GM13977 (cell line): ENCODE results near the gene KPNA6.
"Not testable (repeated sequence)": the region's sequence is repeated elsewhere in the genome, so short reads cannot be mapped to it uniquely, and the experiment has no call there.

Experiments
- DNase-seq: peaks from one replicate; pipeline ENCODE4 v3.0.0; 2012; ENCODE audit warnings: low spot score
- in situ Hi-C: fragments of 300-500 bp; cut with MboI; formaldehyde crosslinking; loops from one replicate; pipeline ENCODE4 v1.12.0; 2022; ENCODE audit warnings: low sequenced_read_pairs, low pct_unique_long_range_greater_than_20kb, mixed read lengths, inconsistent platforms; ENCODE audit not compliant: unreplicated experiment
- TF ChIP-seq, protein P1 (sequence below): IDR thresholded peaks from 2 replicates; pipeline ENCODE4 v1.5.1; 2012; ENCODE audit warnings: mild to moderate bottlenecking, control low read depth; ENCODE audit not compliant: insufficient read depth; ENCODE audit errors: extremely low read depth, missing control alignments

KPNA6 gene

DNA sequence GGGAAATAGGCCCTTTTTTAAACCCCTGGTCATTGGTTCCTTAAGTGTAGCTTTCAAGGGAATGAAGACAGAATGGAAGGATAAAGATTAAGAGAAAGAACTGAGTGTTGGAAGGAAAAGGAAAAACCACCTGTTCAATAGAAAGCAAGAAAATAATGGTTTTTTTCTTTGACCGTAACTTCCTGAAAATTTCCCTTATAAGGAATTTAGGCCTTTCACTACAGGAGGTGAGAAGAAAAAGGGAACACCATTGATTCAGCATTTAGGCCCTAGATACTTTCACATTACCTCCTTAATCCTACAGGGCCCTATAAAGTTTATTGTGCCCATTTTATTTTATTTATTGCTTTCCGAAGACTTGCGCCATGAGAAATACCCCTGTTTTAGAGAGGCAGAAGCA is 18.9 kb downstream of the KPNA6 start:
- TF ChIP-seq, protein P1, sequence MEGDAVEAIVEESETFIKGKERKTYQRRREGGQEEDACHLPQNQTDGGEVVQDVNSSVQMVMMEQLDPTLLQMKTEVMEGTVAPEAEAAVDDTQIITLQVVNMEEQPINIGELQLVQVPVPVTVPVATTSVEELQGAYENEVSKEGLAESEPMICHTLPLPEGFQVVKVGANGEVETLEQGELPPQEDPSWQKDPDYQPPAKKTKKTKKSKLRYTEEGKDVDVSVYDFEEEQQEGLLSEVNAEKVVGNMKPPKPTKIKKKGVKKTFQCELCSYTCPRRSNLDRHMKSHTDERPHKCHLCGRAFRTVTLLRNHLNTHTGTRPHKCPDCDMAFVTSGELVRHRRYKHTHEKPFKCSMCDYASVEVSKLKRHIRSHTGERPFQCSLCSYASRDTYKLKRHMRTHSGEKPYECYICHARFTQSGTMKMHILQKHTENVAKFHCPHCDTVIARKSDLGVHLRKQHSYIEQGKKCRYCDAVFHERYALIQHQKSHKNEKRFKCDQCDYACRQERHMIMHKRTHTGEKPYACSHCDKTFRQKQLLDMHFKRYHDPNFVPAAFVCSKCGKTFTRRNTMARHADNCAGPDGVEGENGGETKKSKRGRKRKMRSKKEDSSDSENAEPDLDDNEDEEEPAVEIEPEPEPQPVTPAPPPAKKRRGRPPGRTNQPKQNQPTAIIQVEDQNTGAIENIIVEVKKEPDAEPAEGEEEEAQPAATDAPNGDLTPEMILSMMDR, result no peak
- DNase-seq, result no peak
- in situ Hi-C loops, result no loop called here

DNA sequence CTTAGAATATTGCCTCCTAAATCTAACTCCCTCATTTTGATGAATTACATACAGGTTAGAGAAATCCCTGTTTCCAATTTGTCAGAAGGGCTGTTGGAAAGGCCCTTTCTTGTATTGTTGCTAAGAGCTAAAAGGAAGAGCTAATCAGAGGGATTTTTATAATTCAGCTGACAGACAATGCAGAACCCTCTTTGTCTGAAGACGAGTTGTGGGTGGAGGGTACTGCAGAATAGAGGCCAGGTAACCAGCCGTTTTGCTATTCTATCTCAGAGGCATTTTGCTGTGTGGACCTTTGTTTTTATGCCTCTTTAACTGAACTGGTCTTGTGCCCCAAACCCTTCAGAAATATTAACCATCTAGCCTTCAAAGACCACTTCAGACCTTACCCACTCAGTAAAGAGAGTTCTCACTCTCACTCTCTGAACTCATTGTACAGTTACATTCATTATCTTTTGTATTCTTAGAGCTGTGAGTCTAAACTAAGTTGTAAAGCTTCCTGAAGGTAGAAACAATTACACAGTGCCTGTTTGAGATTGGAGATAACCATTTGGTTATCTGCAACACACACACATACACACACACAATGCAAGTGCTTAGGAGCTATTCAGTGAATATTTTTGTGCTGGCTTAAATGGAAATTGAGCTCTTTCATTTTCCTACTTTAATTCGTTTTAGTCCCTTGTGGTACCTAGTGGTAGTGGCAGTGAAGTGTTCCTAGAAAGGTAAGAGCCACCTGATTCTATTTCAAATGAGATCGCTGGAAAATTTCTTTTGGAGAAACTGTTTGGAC is 19.7 kb downstream of the KPNA6 start:
- DNase-seq, result no peak
- in situ Hi-C loops, result no loop called here
- TF ChIP-seq, protein P1, result no peak

DNA sequence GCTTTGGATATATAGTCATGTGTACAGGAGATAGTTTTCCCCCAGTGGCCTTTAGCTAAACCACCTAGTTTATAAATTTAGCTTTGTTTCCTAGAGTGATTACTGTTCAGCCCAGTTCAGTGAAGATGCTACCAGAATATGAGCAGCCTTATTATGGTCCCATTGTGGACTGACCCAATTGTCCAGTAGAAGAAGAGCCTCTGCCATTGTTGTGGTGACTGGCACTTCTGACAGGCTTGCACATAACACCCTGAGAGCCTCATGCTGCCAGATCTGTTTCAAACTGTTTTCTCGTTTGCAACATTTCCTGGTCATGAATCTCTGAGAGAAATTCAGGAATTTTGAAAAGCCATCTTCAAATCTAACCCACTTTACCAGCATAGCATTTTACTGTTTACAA is 20.6 kb downstream of the KPNA6 start:
- DNase-seq, result no peak
- in situ Hi-C loops, result no loop called here
- TF ChIP-seq, protein P1, result no peak

DNA sequence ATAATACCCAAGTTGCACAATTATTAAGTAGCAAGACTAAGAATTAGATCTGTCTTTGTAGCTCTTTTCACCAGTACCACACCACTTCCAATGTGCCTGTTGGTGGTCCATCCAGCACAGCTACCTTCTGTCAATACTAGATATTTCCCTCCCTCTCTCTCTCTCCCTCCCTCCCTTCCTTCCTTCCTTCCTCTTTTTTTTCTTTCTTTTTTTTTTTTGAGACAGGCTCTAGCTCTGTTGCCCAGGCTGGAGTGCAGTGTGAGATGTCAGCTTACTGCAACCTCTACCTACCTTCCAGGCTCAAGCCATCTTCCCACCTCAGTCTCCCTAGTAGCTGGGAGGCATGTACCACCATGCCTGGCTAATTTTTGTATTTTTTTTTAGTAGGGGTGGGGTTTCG is 21.1 kb downstream of the KPNA6 start:
- DNase-seq, result no peak
- in situ Hi-C loops, result no loop called here
- TF ChIP-seq, protein P1, result no peak

DNA sequence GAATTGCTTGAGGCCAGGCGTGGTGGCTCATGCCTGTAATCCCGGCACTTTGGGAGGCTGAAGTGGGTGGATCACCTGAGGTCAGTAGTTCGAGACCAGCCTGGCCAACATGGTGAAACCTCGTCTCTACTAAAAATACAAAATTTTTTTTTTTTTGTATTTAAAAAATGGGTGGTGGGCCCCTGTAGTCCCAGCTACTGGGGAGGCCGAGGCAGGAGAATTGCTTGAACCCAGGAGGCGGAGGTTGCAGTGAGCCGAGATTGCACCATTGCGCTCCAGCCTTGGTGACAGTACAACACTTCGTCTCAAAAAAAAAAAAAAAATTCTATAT is 26.1 kb downstream of the KPNA6 start:
- DNase-seq, in situ Hi-C loops: not testable (repeated sequence)

DNA sequence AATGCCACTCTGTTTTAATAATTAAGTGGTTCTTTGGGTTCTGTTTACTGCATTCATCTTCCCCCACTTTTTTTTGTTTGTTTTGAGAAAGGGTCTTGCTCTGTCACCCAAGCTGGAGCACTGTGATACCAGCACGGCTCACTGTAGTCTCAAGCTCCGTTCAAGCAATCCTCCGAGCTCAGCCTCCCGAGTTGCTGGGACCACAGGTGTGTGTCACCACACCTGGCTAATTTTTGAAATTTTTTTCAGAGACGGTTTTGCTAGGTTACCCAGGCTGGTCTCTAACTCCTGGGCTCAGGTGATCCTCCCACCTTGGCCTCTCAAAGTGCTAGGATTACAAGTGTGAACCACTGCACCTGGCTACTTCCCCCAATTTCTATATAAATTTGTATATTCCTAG is 29.3 kb downstream of the KPNA6 start:
- in situ Hi-C loops, result no loop called here
- TF ChIP-seq, protein P1, result no peak
- no peak for DNase-seq

DNA sequence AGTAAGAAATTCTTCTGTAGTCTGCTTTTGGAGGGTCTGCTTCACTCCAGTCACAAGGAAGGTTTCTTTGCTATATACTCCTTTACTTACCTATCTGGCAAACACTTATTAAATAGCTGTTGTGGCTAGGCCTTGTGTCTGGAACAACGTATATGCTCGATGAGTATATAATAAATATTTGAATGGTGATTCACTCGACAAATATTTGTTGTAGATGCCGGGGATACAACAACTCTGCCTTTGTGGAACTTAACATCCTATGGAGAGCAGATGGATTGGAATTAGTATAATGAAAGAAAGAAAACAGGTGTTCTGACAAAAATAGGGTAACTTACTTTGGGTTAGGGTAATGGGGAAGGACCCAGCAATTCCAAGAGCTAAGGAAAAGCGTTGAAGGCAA is 31.1 kb downstream of the KPNA6 start:
- in situ Hi-C loops, result no loop called here
- TF ChIP-seq, protein P1, result no peak
- no peak for DNase-seq
